GM23248 (cell line): ENCODE results near the gene DLL1.

Experiments
- EZH2 ChIP-seq: fragments of 200-600 bp; sonication (generic); IDR thresholded peaks from 2 replicates; pipeline ENCODE4 v1.6.1; 2018; ENCODE audit warnings: antibody characterized with exemption, mild to moderate bottlenecking; ENCODE audit not compliant: insufficient read depth, poor library complexity, severe bottlenecking
- EZH2phosphoT487 ChIP-seq: fragments of 200-600 bp; sonication (generic); IDR thresholded peaks from 2 replicates; pipeline ENCODE4 v1.6.1; 2018; ENCODE audit warnings: antibody characterized with exemption, moderate library complexity, mild to moderate bottlenecking, low read depth; ENCODE audit not compliant: insufficient read depth

DNA sequence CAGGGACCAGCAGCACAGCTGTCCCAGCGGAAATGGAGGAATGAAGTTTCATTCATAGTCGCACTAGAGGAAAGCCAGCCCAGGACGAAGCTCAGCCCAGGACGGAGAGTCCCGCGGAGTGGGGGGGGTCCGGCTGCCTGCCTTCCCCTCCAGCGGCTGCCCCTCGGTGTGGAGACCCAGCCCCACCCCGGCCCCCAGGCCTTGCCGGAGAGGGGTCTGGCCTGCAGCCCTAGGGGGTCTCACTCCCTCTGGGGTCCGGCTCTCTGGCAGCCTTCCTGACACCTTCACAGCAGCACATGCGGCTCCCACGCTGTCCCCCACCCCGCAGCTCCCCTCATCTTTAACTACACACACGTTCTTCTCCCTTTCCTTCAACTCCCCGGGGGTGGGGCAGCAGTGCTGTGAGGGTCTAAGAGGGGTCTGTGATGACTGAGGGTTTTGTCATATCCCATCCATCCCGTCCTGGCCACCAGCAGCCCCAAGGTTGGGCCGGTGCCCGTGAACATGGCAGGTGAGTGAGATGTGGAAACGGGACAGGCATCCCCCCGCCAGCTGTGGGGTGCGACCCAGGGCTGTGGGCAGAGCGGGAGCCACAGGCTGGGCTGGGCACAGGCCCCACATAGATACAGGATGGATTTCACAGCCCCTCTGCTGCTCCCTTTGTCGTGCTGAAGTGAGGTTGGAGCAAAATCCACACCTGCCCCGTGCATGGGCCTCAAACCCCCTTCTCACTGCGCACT is 41.8 kb downstream of the DLL1 start:
- no peak for TF ChIP-seq EZH2
- TF ChIP-seq EZH2phosphoT487: no peak
